Measurements from ENCODE around the gene SEMA5A.
"Not testable (repeated sequence)": the region's sequence is repeated elsewhere in the genome, so short reads cannot be mapped to it uniquely, and the experiment has no call there.

SEMA5A gene

DNA sequence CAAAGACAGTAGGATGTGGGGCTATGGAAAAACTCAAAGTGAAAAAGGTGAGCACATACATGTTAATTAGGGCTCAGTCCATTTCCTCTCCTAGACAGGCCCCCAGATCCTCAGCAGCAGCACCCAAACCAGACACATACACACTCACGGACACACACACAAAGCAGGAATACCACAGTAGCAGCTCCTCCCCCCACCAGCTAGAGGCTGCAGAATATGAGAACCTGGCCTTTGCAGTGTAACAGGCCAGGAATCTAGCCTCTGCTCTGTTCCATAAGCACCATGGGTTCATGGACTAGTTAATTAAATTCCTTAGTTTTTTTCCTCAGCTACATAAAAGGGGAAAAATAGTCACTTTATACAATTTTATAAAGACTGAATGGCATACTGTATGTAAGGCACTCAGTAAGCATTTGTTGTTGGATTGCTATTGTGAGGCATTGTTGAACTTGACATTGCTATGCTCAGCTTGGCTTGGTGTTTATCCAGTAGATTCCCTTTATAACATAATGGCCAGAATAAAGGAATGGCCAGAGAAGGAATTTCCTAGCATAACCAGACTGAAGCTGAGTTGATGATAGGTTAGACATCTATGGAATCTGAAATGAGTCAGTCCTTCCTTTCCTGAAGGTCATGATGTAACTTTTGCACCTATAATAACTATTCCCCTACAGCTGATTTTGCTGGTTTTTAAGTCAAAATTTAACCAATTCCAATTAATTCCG lies 186.8 kb downstream of the SEMA5A start:
- DNase-seq (ENCODE audit: low read depth): no peak

DNA sequence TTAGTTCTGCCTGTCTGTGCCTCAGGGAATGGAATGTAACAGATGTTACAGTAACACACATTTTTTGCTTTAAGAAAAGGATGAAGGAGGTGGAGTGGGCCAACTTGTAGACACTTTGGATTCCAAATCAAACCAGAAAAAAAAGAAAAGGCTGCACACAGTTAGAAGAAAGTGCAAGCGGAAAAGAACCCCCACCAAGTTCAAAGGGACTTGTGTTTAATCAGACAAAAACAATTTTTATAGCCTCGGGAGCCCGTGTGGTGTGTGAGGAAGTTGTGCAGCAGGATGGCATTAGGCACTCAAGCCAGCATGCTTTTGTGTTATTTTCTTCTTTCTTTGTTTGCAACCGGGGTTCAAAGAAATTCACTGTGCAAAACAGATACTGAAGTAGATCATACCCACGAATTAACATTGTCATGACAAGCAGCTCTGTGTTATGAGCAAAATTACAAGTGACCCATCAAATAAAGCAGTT lies 189.5 kb downstream of the SEMA5A start:
- DNase-seq (ENCODE audit: low read depth): no peak

DNA sequence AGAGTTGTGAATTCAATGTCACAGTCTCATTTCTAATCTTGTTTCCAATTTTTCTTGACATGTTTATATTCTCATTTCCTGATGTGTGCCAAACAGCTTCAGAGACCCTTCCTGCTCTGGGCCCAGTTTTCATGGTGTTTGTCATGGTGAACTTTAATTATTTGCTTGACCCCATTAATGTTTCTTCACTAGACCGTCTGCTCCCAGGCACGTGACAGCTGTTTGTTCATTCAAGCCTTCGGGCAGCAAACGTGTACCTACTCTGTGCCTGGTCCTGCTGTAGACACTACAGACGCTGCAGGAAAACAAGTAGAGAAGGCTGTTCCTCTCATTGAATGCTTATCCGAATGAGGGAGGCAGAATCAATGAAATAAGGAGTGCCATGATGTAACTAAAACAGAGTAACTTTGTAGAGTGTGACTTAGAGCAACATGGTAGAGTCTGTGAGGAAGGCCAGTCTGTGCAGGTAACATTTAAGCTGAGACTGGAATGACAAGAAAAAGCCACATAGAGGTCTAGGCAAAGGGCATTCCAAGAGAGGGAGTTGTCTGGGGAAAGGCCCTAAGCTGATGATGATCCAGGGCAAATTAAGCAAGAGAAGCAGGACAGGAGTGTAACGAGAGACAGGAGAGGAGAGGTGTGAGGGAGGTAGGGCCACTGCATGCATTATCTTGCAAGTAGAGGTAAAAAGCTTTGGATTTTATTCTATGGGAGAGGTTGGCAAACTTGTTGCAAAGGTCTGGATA lies 191.4 kb downstream of the SEMA5A start:
- no peak for DNase-seq (ENCODE audit: low read depth)

DNA sequence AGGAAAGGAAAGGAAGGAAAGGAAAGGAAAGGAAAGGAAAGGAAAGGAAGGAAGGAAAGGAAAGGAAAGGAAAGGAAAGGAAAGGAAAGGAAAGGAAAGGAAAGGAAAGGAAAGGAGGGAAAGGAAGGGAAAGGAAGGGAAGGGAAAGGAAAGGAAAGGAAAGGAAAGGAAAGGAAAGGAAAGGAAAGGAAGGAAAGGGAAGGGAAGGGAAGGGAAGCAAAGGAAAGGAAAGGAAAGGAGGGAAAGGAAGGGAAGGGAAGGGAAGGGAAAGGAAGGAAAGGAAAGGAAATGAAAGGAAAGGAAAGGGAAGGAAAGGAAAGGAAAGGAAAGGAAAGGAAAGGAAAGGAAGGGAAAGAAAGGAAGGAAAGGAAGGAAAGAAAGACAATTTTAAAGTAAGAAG lies 192.8 kb downstream of the SEMA5A start:
- not testable (repeated sequence) for DNase-seq (ENCODE audit: low read depth)

DNA sequence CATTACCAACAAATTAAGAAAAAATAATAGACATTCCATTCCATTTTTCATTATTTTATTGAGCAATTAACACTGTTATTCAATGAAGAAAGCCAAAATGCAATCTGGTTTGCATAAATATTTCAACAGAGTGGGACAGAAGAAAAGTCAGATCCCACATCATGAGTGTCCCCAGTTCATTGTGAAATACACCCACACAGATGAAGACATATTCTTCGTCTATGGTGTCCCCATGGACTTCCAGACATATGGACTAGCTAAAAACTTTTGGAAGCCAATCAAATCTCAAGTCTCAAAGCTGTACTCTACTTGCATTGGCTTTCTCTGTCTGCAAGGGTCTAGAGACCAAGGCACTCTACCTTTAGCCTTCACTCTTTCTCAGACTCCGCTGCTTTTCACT lies 194.3 kb downstream of the SEMA5A start:
- no peak for DNase-seq (ENCODE audit: low read depth)

DNA sequence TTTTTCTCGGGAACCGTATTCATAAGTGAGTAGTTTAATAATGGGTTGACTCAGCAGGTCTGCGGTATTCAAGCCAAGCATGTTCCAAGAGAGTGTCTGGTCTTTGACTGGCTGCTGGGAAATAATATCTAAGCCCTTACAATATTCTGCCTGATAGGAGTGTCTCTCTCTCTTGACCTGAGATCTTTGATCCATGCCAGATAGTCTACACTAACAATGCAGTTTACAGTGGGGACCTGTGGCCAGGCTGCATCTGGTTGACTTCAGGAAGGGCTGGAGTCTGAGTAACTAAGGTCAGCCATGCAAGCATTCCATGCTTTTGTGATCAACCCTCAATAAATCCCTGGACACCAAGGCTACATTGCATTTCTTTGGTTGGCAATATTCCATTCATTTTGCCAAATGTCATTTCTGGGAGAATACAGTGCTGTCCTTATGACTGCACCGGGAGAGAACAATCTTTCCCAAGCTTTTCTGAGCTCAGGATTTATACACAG lies 195.5 kb downstream of the SEMA5A start:
- no peak for DNase-seq (ENCODE audit: low read depth)

DNA sequence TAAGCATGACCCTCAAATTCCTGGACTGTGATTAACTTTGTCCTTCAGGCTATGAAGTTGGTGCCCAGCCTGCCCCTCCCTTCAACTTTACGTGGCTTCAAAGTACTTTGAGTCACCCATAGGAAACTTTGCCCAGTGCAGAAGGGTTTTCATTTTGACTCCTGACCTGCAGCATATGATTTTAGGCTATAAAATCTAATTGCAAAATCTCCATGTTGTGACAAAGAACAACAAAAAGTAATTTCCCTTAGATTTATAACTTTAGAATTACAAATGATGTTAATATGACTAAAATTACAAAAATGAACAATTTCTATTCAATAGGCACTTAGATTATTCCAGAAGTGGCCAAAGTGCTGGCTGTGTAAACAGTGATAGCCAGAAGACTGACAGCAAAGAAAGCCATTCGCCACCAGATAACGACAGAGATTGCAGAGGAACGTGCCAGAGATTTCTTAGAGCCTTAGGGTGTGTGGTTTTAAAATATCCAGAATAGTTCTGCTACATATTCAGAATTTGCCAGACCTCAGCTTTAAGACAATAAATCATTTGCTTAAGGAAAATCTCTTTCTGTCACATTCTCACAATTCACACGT lies 197.4 kb downstream of the SEMA5A start:
- no peak for DNase-seq (ENCODE audit: low read depth)

DNA sequence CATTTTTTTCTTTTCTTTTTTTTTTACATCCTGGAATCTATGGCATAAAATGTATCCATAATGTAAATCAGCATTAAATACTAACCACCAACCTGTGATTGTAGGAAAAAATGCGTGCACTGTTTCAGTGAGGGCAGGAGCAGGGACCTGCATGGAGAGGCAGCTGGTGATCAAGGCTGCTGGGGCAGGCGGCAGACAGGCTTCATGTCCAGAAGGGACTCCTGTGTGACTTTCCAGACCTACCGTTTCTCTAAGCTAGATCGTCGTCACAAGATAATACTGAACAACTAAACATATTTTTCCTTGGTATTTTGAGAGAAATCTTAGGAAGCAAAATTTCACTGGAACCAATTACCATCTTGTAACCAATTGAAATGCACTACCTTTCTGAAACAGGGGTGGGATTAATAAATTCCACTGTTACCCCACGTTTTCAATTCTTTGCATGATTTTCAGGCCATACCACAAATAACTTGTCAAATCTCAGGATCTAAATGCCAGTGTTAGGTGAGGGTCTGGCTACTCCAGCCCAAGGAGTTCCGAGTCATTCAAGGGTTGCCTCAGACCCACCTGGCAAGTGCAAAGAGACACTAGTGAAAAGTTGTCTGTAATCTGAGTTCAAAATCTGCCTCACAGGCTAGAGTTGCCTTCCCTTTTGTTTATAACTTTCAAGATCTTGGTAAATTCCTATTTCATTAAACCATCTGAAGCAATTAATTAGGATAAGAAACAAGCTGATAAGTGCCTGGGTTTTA lies 198.2 kb downstream of the SEMA5A start:
- no peak for DNase-seq (ENCODE audit: low read depth)

DNA sequence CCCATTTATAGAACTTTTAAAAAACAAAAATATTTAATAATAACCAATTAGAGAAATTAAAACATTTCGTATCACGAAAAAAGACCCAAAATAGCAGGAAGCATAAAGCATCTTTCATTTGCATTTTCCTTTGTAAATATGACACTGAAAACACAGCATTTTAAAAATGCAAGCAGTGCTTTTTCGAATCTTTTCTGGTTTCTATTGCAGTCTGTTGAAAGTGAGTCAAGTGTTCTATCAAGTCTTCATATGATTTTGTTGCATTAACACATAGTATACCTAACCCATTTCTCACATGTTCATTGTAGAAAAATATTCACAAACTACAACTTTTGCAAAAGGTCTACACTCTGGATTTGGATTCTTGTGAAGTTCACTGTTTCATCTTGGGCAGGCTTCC lies 198.8 kb downstream of the SEMA5A start:
- DNase-seq (ENCODE audit: low read depth): no peak

DNA sequence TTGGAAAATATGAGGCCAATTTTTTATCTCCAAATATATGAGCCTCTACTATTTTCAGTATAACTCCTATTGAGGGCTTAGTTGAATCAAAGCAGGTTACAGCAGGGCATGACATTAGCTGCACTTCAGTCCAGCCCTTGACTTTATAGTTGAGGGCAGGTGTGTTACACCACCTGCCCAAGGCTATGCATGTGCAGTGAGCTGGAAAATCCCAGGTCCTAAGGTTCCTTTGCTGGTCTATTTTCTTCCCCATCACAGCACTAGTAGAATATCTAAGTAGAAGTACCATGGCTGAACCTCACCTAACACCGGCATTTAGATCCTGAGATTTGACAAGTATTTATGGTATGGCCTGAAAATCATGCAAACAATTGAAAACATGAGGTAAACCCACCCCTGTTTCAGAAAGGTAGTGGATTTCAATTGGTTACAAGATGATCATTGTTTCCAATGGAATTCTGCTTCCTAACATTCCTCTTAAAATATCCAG lies 201.1 kb downstream of the SEMA5A start:
- DNase-seq (ENCODE audit: low read depth): no peak

DNA sequence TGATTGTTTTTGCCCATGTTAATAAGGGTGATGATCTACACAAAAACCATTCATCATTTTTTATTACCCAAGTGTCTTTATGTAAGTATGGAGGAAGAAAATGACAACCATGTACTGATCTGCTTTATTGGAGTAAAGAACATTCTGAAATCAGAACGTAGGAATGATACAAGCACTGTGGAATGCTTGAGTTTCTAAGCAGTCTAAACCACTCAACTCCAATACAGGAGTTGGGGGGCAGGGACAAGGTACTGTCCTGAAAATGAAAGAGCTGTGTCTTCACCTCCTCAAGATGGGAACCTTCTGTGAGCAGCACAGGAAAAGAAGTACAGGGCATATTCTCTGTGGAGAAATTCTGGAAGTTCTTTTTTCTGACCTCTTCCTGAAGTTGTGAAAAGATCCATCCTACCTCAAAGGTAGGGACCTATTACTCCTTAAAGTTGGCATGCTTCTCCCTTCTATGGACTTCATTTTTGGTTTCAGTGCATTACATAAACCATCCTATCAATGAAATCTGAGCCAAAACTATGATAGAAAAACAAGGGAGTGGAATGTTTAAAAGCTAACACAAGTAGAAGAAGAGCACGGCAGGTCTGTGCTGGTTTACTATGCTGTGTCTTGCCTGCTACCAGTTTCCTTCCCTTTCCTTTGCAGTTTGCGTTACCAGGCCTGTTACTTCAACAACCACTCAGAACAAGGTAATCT lies 202.6 kb downstream of the SEMA5A start:
- no peak for DNase-seq (ENCODE audit: low read depth)

DNA sequence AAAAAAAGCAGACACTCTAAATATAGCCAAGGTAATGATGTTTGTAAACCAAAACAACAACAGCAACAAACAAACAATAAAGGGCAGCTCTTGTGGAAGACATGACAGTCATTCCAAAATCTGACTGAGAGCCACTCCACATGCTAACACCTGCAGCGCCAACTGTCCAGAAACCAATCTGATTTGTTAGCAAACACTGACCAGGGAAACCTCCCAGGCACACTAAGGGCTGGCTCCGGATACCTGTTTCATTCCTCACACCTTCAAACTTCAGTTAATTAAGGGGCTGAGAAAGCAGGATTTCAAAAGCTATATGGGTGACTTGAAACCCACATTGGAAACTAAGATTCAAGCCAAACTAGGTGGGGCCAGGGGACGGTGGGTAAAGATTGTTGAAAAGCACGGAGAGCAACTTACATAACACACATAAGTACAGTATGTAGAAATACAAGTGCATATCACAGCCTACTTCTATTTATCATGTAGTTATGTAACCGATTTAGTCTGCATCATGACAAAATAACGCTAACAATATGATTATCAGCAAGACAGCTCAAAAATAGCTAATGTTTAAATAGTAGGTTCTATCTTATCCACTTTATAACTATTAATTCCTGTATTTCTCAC lies 203.6 kb downstream of the SEMA5A start:
- DNase-seq (ENCODE audit: low read depth): no peak

DNA sequence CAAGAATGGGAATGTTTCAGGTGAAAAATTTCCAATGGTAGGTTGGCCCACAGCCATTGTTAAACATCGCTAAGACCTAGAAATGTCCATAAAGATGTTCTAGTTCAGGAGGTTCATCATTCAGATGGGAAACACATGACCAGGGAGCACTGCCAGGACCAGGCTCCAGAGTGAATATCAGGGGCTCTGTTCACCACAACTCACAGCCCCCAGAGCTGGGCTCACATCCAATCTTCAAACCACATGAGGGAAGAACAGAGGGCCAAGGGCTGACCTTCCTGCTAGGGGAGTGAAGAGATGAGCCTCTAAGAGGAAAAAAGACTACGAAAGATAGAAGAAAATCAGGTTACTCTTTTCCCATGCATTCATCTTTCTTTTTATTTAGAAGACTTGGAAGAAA lies 205.8 kb downstream of the SEMA5A start:
- no peak for DNase-seq (ENCODE audit: low read depth)

DNA sequence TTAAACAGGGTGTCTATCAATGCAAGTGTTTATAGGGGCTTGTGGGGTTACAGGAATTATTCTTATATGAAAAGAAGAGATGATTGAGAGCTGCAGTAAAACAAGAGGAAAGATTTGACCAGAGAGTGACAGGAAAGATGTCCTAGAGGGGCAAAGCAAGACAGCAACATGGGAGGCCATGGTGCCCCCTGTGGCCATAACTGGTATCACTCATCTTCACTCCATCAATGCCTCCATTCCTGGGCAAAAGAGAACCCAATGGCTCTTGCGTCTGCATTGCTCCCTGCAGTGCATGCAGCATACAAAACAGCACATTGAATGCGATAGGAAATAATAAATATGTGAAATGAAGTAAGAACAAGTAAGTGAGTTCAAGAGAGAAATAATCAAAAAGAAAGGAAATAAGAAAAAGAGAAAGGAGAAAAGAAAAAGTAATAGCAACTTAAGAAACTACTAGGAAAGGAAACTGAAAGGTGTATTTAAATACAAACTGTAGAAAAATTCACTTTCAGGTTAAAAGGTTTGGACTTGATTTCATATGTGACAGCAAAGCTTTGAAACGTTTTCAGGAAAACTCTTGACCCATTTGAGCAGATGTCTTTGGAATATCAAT lies 206.6 kb downstream of the SEMA5A start:
- DNase-seq (ENCODE audit: low read depth): no peak

DNA sequence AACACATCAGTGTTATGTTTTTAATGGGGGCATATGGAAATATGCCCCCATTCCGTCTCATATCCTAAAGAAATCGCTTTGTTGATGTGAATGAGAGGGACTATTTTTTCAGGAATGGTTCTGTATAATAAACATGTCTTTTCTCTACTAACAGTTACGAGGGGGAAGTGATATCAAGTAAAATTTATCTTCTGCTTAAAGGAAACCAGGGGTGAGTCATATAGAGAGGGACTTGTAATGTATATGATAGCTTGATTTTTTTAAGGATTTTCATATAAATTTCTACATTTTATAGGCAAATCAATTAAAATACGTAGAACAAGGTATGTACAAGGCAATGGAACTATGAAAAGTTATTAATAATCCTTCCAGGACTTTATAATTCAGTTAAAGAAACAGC lies 207.1 kb downstream of the SEMA5A start:
- no peak for DNase-seq (ENCODE audit: low read depth)

DNA sequence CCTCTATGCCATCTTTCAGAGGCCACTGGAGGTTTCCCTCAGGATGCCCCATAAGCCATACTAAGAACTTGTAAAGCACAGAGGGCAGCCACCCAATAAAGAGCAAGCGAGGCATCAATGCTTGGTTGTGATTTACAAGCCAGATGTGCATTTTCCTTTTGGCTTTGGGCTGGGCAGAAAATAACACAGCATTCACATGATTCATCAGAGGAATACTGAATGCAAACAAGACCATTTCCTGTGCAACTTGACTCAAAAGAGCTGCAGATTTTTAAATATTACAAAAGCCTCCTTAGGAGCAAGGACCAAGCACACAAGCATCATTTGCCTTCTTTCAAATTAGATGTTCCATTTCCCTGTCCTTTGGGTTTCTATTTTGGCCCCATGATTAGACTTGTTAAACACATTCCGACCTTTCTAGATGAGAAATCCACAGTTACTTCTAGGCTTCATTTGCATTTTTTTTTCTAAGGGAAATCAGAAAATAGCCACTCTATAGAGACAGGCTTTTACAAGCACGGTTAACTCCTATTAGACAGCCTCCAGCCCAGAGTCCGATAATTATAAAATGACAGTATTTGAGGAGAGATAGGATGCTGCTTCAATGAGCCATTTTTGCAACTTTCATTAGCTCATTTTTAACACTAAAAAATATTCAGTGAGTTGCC lies 207.8 kb downstream of the SEMA5A start:
- no peak for DNase-seq (ENCODE audit: low read depth)

DNA sequence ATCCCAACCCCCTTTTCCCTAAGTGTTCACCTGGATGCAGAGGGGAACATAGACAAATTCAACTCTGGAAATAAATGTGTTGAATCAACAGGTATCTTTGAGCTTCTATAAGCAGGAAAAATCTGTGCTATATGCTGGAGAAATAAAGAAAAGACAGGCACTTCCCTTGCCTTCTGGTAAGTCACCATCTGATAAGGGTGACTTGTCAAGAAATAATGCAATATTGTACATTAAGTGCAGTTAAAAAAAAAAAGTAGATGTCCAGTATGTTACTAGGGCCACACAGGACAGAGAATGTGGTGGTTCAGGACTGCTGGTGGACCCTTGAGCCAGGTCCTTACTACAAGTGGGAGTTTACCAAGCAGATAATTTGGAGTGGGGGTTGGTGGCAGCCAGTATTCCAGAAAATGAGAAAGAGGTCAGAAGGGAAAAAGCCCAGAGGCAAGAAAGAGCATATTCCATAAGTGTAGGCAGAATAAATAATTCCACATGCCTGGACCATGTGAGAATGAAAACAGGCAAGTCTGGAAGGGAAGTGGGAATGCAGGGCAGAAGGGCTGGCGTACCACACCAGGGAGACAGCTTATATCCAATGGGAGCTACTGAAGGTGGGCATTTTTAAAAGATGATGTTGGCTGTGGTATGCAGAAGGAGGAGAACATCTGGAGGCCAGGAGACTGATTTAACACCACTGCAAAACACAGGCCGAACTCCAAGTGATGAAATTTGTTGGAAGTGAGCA lies 209.9 kb downstream of the SEMA5A start:
- DNase-seq (ENCODE audit: low read depth): no peak

DNA sequence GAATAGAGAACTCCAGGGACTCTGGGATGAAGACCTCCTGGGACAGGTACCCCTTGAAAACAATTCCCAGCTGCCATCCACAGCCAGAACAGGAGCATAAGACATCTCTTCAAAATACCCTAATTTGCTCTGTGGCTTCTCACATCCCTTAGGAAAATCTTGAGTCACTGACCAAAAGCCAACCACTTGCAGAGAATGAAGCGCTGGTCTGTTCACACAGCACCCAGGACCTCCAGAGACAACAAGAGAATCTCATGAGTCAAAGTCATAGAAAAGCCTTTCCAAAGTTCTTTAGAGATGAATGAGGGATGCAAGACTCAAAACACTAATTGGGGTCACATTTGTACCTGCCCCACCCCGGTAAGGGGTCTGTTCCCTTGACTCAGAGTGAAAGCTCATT lies 210.6 kb downstream of the SEMA5A start:
- DNase-seq (ENCODE audit: low read depth): no peak

DNA sequence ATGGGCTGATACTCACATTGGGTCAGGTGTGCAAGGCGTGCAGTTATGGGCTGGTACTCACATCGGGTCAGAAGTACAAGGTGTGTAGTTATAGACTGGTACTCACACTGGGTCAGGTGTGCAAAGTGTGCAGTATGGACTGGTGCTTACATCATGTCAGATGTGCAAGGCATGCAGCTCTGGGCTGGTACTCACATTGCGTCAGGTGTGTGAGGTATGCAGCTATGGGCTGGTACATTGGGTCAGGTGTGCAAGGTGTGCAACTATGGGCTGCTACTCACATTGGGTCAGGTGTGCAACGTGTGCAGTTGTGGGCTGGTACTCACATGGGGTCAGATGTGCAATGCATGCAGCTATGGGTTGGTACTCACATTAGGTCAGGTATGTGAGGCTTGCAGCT lies 213.8 kb downstream of the SEMA5A start:
- no peak for DNase-seq (ENCODE audit: low read depth)
